Measurements from ENCODE around the gene EPHA6.

GRCh38 chr3:97353176-97353575 is 538.8 kb downstream of the EPHA6 start:
- TF ChIP-seq CTCF (IDR thresholded peaks at IDR 0.05): no peak
- no peak for TF ChIP-seq POLR2AphosphoS5 (IDR thresholded peaks at IDR 0.05; ENCODE audit: insufficient read depth in 1 of 2, low read depth in 1 of 2)
